ENCODE measurements around the gene SHC4. TPM values are rescaled to one million over a fixed set of nuclear protein-coding genes. Genes with fewer than 3 reads are reported as not detected.

Gene SHC4
- total RNA-seq, 2 experiments from 2014 or later: 0.21 to 0.25 TPM

GRCh38 chr15:48828471-48828870, 135.2 kb downstream of the SHC4 start:
- Mint-ChIP-seq H3K4me1 (ENCODE audit: low read depth) (peaks cover 8% of the 10 kb centered on the region), H3K27ac (no peak overlapping the region), H3K9me3 (peaks cover 11% of the 10 kb centered on the region), H3K4me3 (no peak overlapping the region), H3K27me3 (ENCODE audit: low read depth) (no peaks in the 10 kb centered on the region), H3K36me3 (ENCODE audit: low read depth) (peaks cover 1% of the 10 kb centered on the region)
- intact Hi-C loops (cut with micrococcal nuclease): no loop called here
- DNase-seq: no peak
- CTCF ChIA-PET: no interaction called here

GRCh38 chr15:48825075-48825474, 138.6 kb downstream of the SHC4 start:
- intact Hi-C loops (cut with micrococcal nuclease): no loop called here
- Mint-ChIP-seq H3K9me3 (no peaks in the 10 kb centered on the region), H3K27me3 (ENCODE audit: low read depth) (peaks cover 3% of the 10 kb centered on the region), H3K27ac (no peak overlapping the region), H3K4me1 (ENCODE audit: low read depth) (peaks cover 8% of the 10 kb centered on the region), H3K36me3 (ENCODE audit: low read depth) (no peaks in the 10 kb centered on the region), H3K4me3 (no peak overlapping the region)
- CTCF ChIA-PET: no interaction called here
- no peak for DNase-seq

GRCh38 chr15:48823706-48824105, 140.0 kb downstream of the SHC4 start:
- Mint-ChIP-seq H3K4me3 (no peak overlapping the region), H3K27ac (no peak overlapping the region), H3K4me1 (ENCODE audit: low read depth) (peaks cover 8% of the 10 kb centered on the region), H3K36me3 (ENCODE audit: low read depth) (no peaks in the 10 kb centered on the region), H3K27me3 (ENCODE audit: low read depth) (peaks cover 3% of the 10 kb centered on the region), H3K9me3 (no peaks in the 10 kb centered on the region)
- CTCF ChIA-PET: no interaction called here
- DNase-seq: no peak
- intact Hi-C loops (cut with micrococcal nuclease): no loop called here

GRCh38 chr15:48823237-48823636, 140.5 kb downstream of the SHC4 start:
- no peak for DNase-seq
- H3K27ac Mint-ChIP-seq: no peak overlapping the region
- no peaks in the 10 kb centered on the region for H3K36me3 Mint-ChIP-seq (ENCODE audit: low read depth)
- CTCF ChIA-PET: no interaction called here
- peaks cover 8% of the 10 kb centered on the region for H3K4me1 Mint-ChIP-seq (ENCODE audit: low read depth)
- intact Hi-C loops (cut with micrococcal nuclease): no loop called here
- H3K4me3 Mint-ChIP-seq: no peak overlapping the region
- peaks cover 3% of the 10 kb centered on the region for H3K27me3 Mint-ChIP-seq (ENCODE audit: low read depth)
- no peaks in the 10 kb centered on the region for H3K9me3 Mint-ChIP-seq

GRCh38 chr15:48814286-48814685, 149.4 kb downstream of the SHC4 start:
- intact Hi-C loops (cut with micrococcal nuclease): loop anchor here (5.0 kb wide), 1 partner anchor 637 kb away; the partner anchor contains the start of gene MYEF2
- Mint-ChIP-seq H3K27ac (no peak overlapping the region), H3K36me3 (ENCODE audit: low read depth) (peaks cover 5% of the 10 kb centered on the region), H3K4me3 (no peak overlapping the region), H3K27me3 (ENCODE audit: low read depth) (no peaks in the 10 kb centered on the region), H3K4me1 (ENCODE audit: low read depth) (peaks cover 16% of the 10 kb centered on the region), H3K9me3 (no peaks in the 10 kb centered on the region)
- CTCF ChIA-PET: interaction anchor here (0.7 kb wide), 1 partner anchor 231 kb away, joined by 8 read pairs; no protein-coding TSS in a partner anchor
- DNase-seq: no peak

- peaks cover 7% of the 10 kb centered on the region for H3K36me3 Mint-ChIP-seq (ENCODE audit: low read depth)
- DNase-seq: peak; percentile 5
- H3K4me3 Mint-ChIP-seq: peak overlapping the region; percentile 97
- H3K9me3 Mint-ChIP-seq: no peaks in the 10 kb centered on the region
- no peaks in the 10 kb centered on the region for H3K27me3 Mint-ChIP-seq (ENCODE audit: low read depth)
- H3K4me1 Mint-ChIP-seq (ENCODE audit: low read depth): peaks cover 30% of the 10 kb centered on the region
- intact Hi-C loops (cut with micrococcal nuclease): loop anchor here (1.0 to 5.0 kb wide), 11 partner anchors 67 to 1613 kb away; partner anchors contain the start of genes COPS2, DTWD1, DUT and EID1
- CTCF ChIA-PET: interaction anchor here (0.6 to 0.9 kb wide), 2 partner anchors 10 to 331 kb away, joined by 4 read pairs; no protein-coding TSS in a partner anchor
- H3K27ac Mint-ChIP-seq: no peak overlapping the region
These were observed 152.3 kb downstream of the SHC4 start for GRCh38 chr15:48811325-48811958.

GRCh38 chr15:48810414-48811324, 153.1 kb downstream of the SHC4 start, which contains the start of gene CEP152:
TSS of gene CEP152 (minus strand) at chr15:48811069. CDS start at chr15:48805649, 5,420 bp downstream.
- peak within 1 kb of the TSS; percentile 95 for H3K27ac Mint-ChIP-seq
- intact Hi-C loops (cut with micrococcal nuclease): loop anchor here (1.0 to 5.0 kb wide), 11 partner anchors 68 to 1614 kb away; partner anchors contain the start of genes COPS2, DTWD1, DUT and EID1
- H3K36me3 Mint-ChIP-seq (ENCODE audit: low read depth): peaks cover 7% of the 10 kb centered on the region
- DNase-seq: peak; percentile 99
- no peaks in the 10 kb centered on the region for H3K9me3 Mint-ChIP-seq
- H3K27me3 Mint-ChIP-seq (ENCODE audit: low read depth): no peaks in the 10 kb centered on the region
- CTCF ChIA-PET: interaction anchor here (0.9 to 1.1 kb wide), 2 partner anchors 9 to 10 kb away, joined by 4 read pairs; no protein-coding TSS in a partner anchor
- H3K4me1 Mint-ChIP-seq (ENCODE audit: low read depth): peaks cover 35% of the 10 kb centered on the region
- peak within 1 kb of the TSS; percentile 97 for H3K4me3 Mint-ChIP-seq

GRCh38 chr15:48806151-48806550, 157.6 kb downstream of the SHC4 start:
- intact Hi-C loops (cut with micrococcal nuclease): no loop called here
- CTCF ChIA-PET: interaction anchor here (0.8 kb wide), 1 partner anchor 10 kb away, joined by 3 read pairs; no protein-coding TSS in a partner anchor
- Mint-ChIP-seq H3K4me3 (peak overlapping the region; percentile 33), H3K9me3 (no peaks in the 10 kb centered on the region), H3K4me1 (ENCODE audit: low read depth) (peaks cover 60% of the 10 kb centered on the region), H3K27me3 (ENCODE audit: low read depth) (no peaks in the 10 kb centered on the region), H3K27ac (peak overlapping the region; percentile 21), H3K36me3 (ENCODE audit: low read depth) (peaks cover 33% of the 10 kb centered on the region)
- no peak for DNase-seq

- Mint-ChIP-seq H3K36me3 (ENCODE audit: low read depth) (peaks cover 33% of the 10 kb centered on the region), H3K4me3 (no peak overlapping the region)
These were observed 158.1 kb downstream of the SHC4 start for GRCh38 chr15:48805591-48805990.

GRCh38 chr15:48803877-48804276, 159.8 kb downstream of the SHC4 start:
- H3K4me3 Mint-ChIP-seq: no peak overlapping the region
- intact Hi-C loops (cut with micrococcal nuclease): loop anchor here (5.0 kb wide), 1 partner anchor 467 kb away; no protein-coding TSS in a partner anchor
- CTCF ChIA-PET: no interaction called here
- H3K4me1 Mint-ChIP-seq (ENCODE audit: low read depth): peaks cover 51% of the 10 kb centered on the region
- H3K36me3 Mint-ChIP-seq (ENCODE audit: low read depth): peaks cover 29% of the 10 kb centered on the region
- H3K27ac Mint-ChIP-seq: no peak overlapping the region
- H3K27me3 Mint-ChIP-seq (ENCODE audit: low read depth): no peaks in the 10 kb centered on the region
- DNase-seq: no peak
- H3K9me3 Mint-ChIP-seq: no peaks in the 10 kb centered on the region

More at GRCh38 chr15:48805591-48805990, 158.1 kb downstream of the SHC4 start:
- Mint-ChIP-seq H3K9me3 (no peaks in the 10 kb centered on the region), H3K27me3 (ENCODE audit: low read depth) (no peaks in the 10 kb centered on the region), H3K4me1 (ENCODE audit: low read depth) (peaks cover 61% of the 10 kb centered on the region), H3K27ac (no peak overlapping the region)
- no peak for DNase-seq
- CTCF ChIA-PET: no interaction called here
- intact Hi-C loops (cut with micrococcal nuclease): no loop called here

GRCh38 chr15:48802867-48803266, 160.9 kb downstream of the SHC4 start:
- intact Hi-C loops (cut with micrococcal nuclease): loop anchor here (5.0 kb wide), 1 partner anchor 466 kb away; no protein-coding TSS in a partner anchor
- H3K9me3 Mint-ChIP-seq: no peaks in the 10 kb centered on the region
- H3K4me3 Mint-ChIP-seq: no peak overlapping the region
- H3K36me3 Mint-ChIP-seq (ENCODE audit: low read depth): peaks cover 31% of the 10 kb centered on the region
- CTCF ChIA-PET: interaction anchor here (0.6 to 0.7 kb wide), 3 partner anchors 41 to 1157 kb away, joined by 3 to 5 read pairs (median 3); no protein-coding TSS in a partner anchor
- H3K27ac Mint-ChIP-seq: no peak overlapping the region
- no peaks in the 10 kb centered on the region for H3K27me3 Mint-ChIP-seq (ENCODE audit: low read depth)
- DNase-seq: no peak
- H3K4me1 Mint-ChIP-seq (ENCODE audit: low read depth): peaks cover 55% of the 10 kb centered on the region

- Mint-ChIP-seq H3K27ac (no peak overlapping the region), H3K27me3 (ENCODE audit: low read depth) (no peaks in the 10 kb centered on the region), H3K4me1 (ENCODE audit: low read depth) (peaks cover 61% of the 10 kb centered on the region), H3K9me3 (no peaks in the 10 kb centered on the region), H3K36me3 (ENCODE audit: low read depth) (peaks cover 36% of the 10 kb centered on the region), H3K4me3 (no peak overlapping the region)
- CTCF ChIA-PET: interaction anchor here (0.6 to 1.3 kb wide), 3 partner anchors 9 to 173 kb away, joined by 3 to 4 read pairs (median 4); partner anchors contain the start of gene CEP152
- intact Hi-C loops (cut with micrococcal nuclease): loop anchor here (5.0 kb wide), 1 partner anchor 465 kb away; no protein-coding TSS in a partner anchor
- DNase-seq: no peak
These were observed 161.5 kb downstream of the SHC4 start for GRCh38 chr15:48802257-48802656.

All from activated naive CD4-positive, alpha-beta T cell treated with anti-CD3 and anti-CD28 coated beads for 36 hours (primary cell).